ENCODE results near the gene VEGFC. TPM values are rescaled to one million over a fixed set of nuclear protein-coding genes. Genes with fewer than 3 reads are reported as not detected.

The VEGFC gene
- total RNA-seq, 6 experiments from 2014 or later = 1.4 to 3.1 (median 2.0) TPM

DNA sequence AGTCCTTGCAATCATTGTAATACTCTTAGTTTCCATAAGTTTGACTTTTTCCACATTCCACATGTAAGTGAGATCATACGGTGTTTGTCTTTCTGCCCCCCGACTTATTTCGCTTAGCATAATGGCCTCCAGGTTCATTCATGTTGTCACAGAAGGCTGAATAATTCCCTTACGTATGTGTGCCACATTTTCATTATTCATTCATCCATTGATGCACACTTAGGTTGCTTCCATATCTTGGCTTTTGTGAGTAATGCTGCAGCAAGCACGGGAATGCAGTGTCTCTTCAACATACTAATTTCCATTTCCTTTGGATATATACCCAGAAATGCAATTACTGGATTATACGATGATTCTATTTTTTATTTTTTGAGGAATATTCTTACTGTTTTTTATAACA lies 22.0 kb upstream of the VEGFC start:
- Histone ChIP-seq H3K4me3 (no peak overlapping the region), H3K4me1 (no peaks in the 10 kb centered on the region), H3K27me3 (no peaks in the 10 kb centered on the region), H3K27ac (no peak overlapping the region), H3K9me3 (no peaks in the 10 kb centered on the region), H3K36me3 (no peaks in the 10 kb centered on the region)
- TF ChIP-seq POLR2A (IDR thresholded peaks at IDR 0.05) (no peak), CTCF (IDR thresholded peaks at IDR 0.05) (no peak)
- DNase-seq = no peak
- ATAC-seq = no peak
- intact Hi-C loops (cut with DNase I) = no loop called here
- WGBS (ENCODE audit: insufficient coverage, low coverage, low lambda C conversion rate, missing lambda C conversion rate) = 64% methylated on average over 5 of the region's 6 CpGs

GRCh38 chr4:176810481-176811249 lies 17.9 kb upstream of the VEGFC start:
- Histone ChIP-seq H3K27me3 (no peaks in the 10 kb centered on the region), H3K36me3 (no peaks in the 10 kb centered on the region), H3K4me1 (no peaks in the 10 kb centered on the region), H3K9me3 (no peaks in the 10 kb centered on the region), H3K4me3 (no peak overlapping the region), H3K27ac (no peak overlapping the region)
- DNase-seq = no peak
- TF ChIP-seq POLR2A (IDR thresholded peaks at IDR 0.05) (no peak), CTCF (IDR thresholded peaks at IDR 0.05) (no peak)
- intact Hi-C loops (cut with DNase I) = no loop called here
- ATAC-seq = no peak
- 44% methylated on average over 3 of the region's 3 CpGs for WGBS (ENCODE audit: insufficient coverage, low coverage, low lambda C conversion rate, missing lambda C conversion rate)

GRCh38 chr4:176806778-176807375 lies 14.2 kb upstream of the VEGFC start:
- DNase-seq = no peak
- H3K4me1 ChIP-seq = no peaks in the 10 kb centered on the region
- intact Hi-C loops (cut with DNase I) = no loop called here
- no peak for ATAC-seq
- H3K9me3 ChIP-seq = no peaks in the 10 kb centered on the region
- no peak overlapping the region for H3K4me3 ChIP-seq
- no peaks in the 10 kb centered on the region for H3K36me3 ChIP-seq
- H3K27ac ChIP-seq = no peak overlapping the region
- no peaks in the 10 kb centered on the region for H3K27me3 ChIP-seq
- 68% methylated on average over 5 of the region's 5 CpGs for WGBS (ENCODE audit: insufficient coverage, low coverage, low lambda C conversion rate, missing lambda C conversion rate)
- TF ChIP-seq POLR2A (IDR thresholded peaks at IDR 0.05) (no peak), CTCF (IDR thresholded peaks at IDR 0.05) (no peak)

GRCh38 chr4:176805155-176805554 lies 12.4 kb upstream of the VEGFC start:
- no peak overlapping the region for H3K4me3 ChIP-seq
- no peak for ATAC-seq
- H3K27ac ChIP-seq = no peak overlapping the region
- no peaks in the 10 kb centered on the region for H3K9me3 ChIP-seq
- no peaks in the 10 kb centered on the region for H3K27me3 ChIP-seq
- DNase-seq = no peak
- TF ChIP-seq CTCF (IDR thresholded peaks at IDR 0.05) (no peak), POLR2A (IDR thresholded peaks at IDR 0.05) (no peak)
- H3K36me3 ChIP-seq = no peaks in the 10 kb centered on the region
- H3K4me1 ChIP-seq = no peaks in the 10 kb centered on the region
- intact Hi-C loops (cut with DNase I) = no loop called here
